ENCODE measurements around the gene RILPL2. TPM values are rescaled to one million over a fixed set of nuclear protein-coding genes. Genes with fewer than 3 reads are reported as not detected.

The RILPL2 gene
- polyA plus RNA-seq, 3 donors: 19.3 to 25.1 (median 21.0) TPM

- H3K4me1 Mint-ChIP-seq: peaks cover 7% of the 10 kb centered on the region
- Histone ChIP-seq H3K36me3 (replicated peaks in 1 of 2; ENCODE audit: control insufficient read depth in 1 of 2, insufficient read depth in 2 of 2, low read length in 2 of 2) (peaks cover 0 to 5% of the 10 kb centered on the region in 2 donors), H3K4me2 (replicated peaks; ENCODE audit: extremely low read depth, low read length, poor library complexity, severe bottlenecking) (no peak overlapping the region), H2AFZ (ENCODE audit: insufficient read depth, low read depth, low read length, poor library complexity, severe bottlenecking) (no peak overlapping the region), H4K20me1 (ENCODE audit: insufficient read depth, low read length) (no peaks in the 10 kb centered on the region), H3K4me3 (replicated peaks in 1 of 3; ENCODE audit: low read depth in 2 of 3, low read length in 3 of 3) (no peak overlapping the region), H3K27me3 (ENCODE audit: control insufficient read depth in 2 of 2, insufficient read depth in 2 of 2, low read length in 2 of 2) (no peaks in the 10 kb centered on the region), H3K9ac (ENCODE audit: insufficient read depth, low read length, poor library complexity, severe bottlenecking) (no peak overlapping the region), H3K9me3 (replicated peaks in 1 of 2; ENCODE audit: control insufficient read depth in 1 of 2, insufficient read depth in 1 of 2, low read length in 2 of 2) (no peaks in the 10 kb centered on the region), H3K27ac (ENCODE audit: low read depth in 1 of 2, low read length in 2 of 2) (no peak overlapping the region), H3K79me2 (ENCODE audit: insufficient read depth, low read length) (no peaks in the 10 kb centered on the region), H3K4me1 (ENCODE audit: control insufficient read depth in 1 of 2, insufficient read depth in 2 of 2, low read length in 2 of 2) (no peaks in the 10 kb centered on the region)
- no peaks in the 10 kb centered on the region for H3K9me3 Mint-ChIP-seq
- peak overlapping the region in 1 of 7 donors; percentile 35 for H3K27ac Mint-ChIP-seq
- H3K27me3 Mint-ChIP-seq (ENCODE audit: low read depth in 3 of 3): peaks cover 7 to 14% (median 12%) of the 10 kb centered on the region in 3 donors
- TF ChIP-seq CTCF (IDR thresholded peaks at IDR 0.05): no peak
- DNase-seq: no peak
- peaks cover 10 to 12% of the 10 kb centered on the region in 2 donors for H3K36me3 Mint-ChIP-seq
- intact Hi-C loops (cut with micrococcal nuclease): loop anchor here in 1 of 2 donors (5.0 kb wide), 1 partner anchor 88 kb away; no protein-coding TSS in a partner anchor
- 85% methylated on average over 9 of the region's 14 CpGs for WGBS (ENCODE audit: insufficient coverage)
- H3K4me3 Mint-ChIP-seq: no peak overlapping the region
Observed at GRCh38 chr12:123479442-123480180, 43.1 kb upstream of the RILPL2 start.

GRCh38 chr12:123478762-123479161, 42.3 kb upstream of the RILPL2 start:
- Histone ChIP-seq H3K79me2 (ENCODE audit: insufficient read depth, low read length) (no peaks in the 10 kb centered on the region), H4K20me1 (ENCODE audit: insufficient read depth, low read length) (no peaks in the 10 kb centered on the region), H2AFZ (ENCODE audit: insufficient read depth, low read depth, low read length, poor library complexity, severe bottlenecking) (no peak overlapping the region), H3K27ac (ENCODE audit: low read depth in 1 of 2, low read length in 2 of 2) (no peak overlapping the region), H3K27me3 (ENCODE audit: control insufficient read depth in 2 of 2, insufficient read depth in 2 of 2, low read length in 2 of 2) (no peaks in the 10 kb centered on the region), H3K36me3 (replicated peaks in 1 of 2; ENCODE audit: control insufficient read depth in 1 of 2, insufficient read depth in 2 of 2, low read length in 2 of 2) (peaks cover 0 to 7% of the 10 kb centered on the region in 2 donors), H3K4me1 (ENCODE audit: control insufficient read depth in 1 of 2, insufficient read depth in 2 of 2, low read length in 2 of 2) (no peaks in the 10 kb centered on the region), H3K4me3 (replicated peaks in 1 of 3; ENCODE audit: low read depth in 2 of 3, low read length in 3 of 3) (no peak overlapping the region), H3K9me3 (replicated peaks in 1 of 2; ENCODE audit: control insufficient read depth in 1 of 2, insufficient read depth in 1 of 2, low read length in 2 of 2) (no peaks in the 10 kb centered on the region), H3K4me2 (replicated peaks; ENCODE audit: extremely low read depth, low read length, poor library complexity, severe bottlenecking) (no peak overlapping the region), H3K9ac (ENCODE audit: insufficient read depth, low read length, poor library complexity, severe bottlenecking) (no peak overlapping the region)
- intact Hi-C loops (cut with micrococcal nuclease): no loop called here
- no peak for TF ChIP-seq CTCF (IDR thresholded peaks at IDR 0.05)
- H3K9me3 Mint-ChIP-seq: no peaks in the 10 kb centered on the region
- H3K4me3 Mint-ChIP-seq: no peak overlapping the region
- no peak for DNase-seq
- peaks cover 10 to 17% of the 10 kb centered on the region in 2 donors for H3K36me3 Mint-ChIP-seq
- H3K27ac Mint-ChIP-seq: no peak overlapping the region
- peaks cover 4% of the 10 kb centered on the region for H3K4me1 Mint-ChIP-seq
- peaks cover 2 to 6% (median 5%) of the 10 kb centered on the region in 3 donors for H3K27me3 Mint-ChIP-seq (ENCODE audit: low read depth in 3 of 3)
- 96% methylated on average over 8 of the region's 10 CpGs for WGBS (ENCODE audit: insufficient coverage)

Measured in CD14-positive monocyte (primary cell).